H1 (cell line): ENCODE measurements around the gene NSFL1C.

Experiments used
- BACH1 ChIP-seq: IDR thresholded peaks from 2 replicates; pipeline ENCODE4 v1.6.1; 2012; ENCODE audit warnings: low read length, improper control_type of control experiment
- CHD2 ChIP-seq: IDR thresholded peaks from 2 replicates; pipeline ENCODE4 v1.6.1; 2012; ENCODE audit warnings: low read length, improper control_type of control experiment
- EZH2 ChIP-seq: fragments of 200-600 bp; sonication (generic); IDR thresholded peaks from 2 replicates; pipeline ENCODE4 v1.7.1; 2012; ENCODE audit warnings: low read depth, mild to moderate bottlenecking, moderate library complexity, low read length, inconsistent platforms; ENCODE audit not compliant: severe bottlenecking
- JUN ChIP-seq: IDR thresholded peaks from 2 replicates; pipeline ENCODE4 v1.6.1; 2011; ENCODE audit warnings: low read depth, mild to moderate bottlenecking, improper control_type of control experiment, low read length
- POLR2A ChIP-seq, 2 experiments: IDR thresholded peaks; 1 replicate in 1 of 2; 2 replicates in 1 of 2; pipeline ENCODE4 v1.6.1; 2011; ENCODE audit warnings: low read depth in 2 of 2, low read length in 2 of 2, mild to moderate bottlenecking in 2 of 2; ENCODE audit errors: control extremely low read depth in 1 of 2
- SIN3A ChIP-seq, 2 experiments: IDR thresholded peaks in 1 of 2; conservative IDR thresholded peaks in 1 of 2; 2 replicates each; pipeline ENCODE4 v1.6.1; 2011 to 2012; ENCODE audit warnings: low read length in 2 of 2, improper control_type of control experiment in 1 of 2, low read depth in 1 of 2, mild to moderate bottlenecking in 1 of 2
- SIRT6 ChIP-seq: IDR thresholded peaks from one replicate; pipeline ENCODE4 v1.7.1; 2012; ENCODE audit warnings: low read length, inconsistent platforms
- SUZ12 ChIP-seq: fragments of 200-600 bp; sonication (generic); IDR thresholded peaks from 2 replicates; pipeline ENCODE4 v1.6.1; 2012; ENCODE audit warnings: mild to moderate bottlenecking, inconsistent platforms, low read length, moderate library complexity, mixed read lengths
- TF ChIP-seq, protein P1 (sequence below), 3 experiments: IDR thresholded peaks; 1 replicate in 2 of 3; 2 replicates in 1 of 3; pipeline versions ENCODE4 v1.5.1 to v1.6.1; 2011; ENCODE audit warnings: low read length in 3 of 3, mild to moderate bottlenecking in 3 of 3, inconsistent platforms in 2 of 3, low read depth in 1 of 3, moderate library complexity in 1 of 3; ENCODE audit not compliant: insufficient read depth in 1 of 3; ENCODE audit errors: control extremely low read depth in 1 of 3

GRCh38 chr20:1457992-1458391 lies 8.7 kb downstream of the NSFL1C start:
- TF ChIP-seq POLR2A (IDR thresholded peaks at IDR 0.05; ENCODE audit: control extremely low read depth in 1 of 2, low read depth in 2 of 2, low read length in 2 of 2) (no peak), EZH2 (no peak), SIRT6 (no peak), SIN3A (conservative IDR thresholded peaks at IDR 0.05 in 1 of 2, IDR thresholded peaks at IDR 0.05 in 1 of 2; ENCODE audit: low read depth in 1 of 2, low read length in 2 of 2) (no peak), CHD2 (no peak), BACH1 (no peak), SUZ12 (no peak), JUN (no peak)
- TF ChIP-seq, protein P1, sequence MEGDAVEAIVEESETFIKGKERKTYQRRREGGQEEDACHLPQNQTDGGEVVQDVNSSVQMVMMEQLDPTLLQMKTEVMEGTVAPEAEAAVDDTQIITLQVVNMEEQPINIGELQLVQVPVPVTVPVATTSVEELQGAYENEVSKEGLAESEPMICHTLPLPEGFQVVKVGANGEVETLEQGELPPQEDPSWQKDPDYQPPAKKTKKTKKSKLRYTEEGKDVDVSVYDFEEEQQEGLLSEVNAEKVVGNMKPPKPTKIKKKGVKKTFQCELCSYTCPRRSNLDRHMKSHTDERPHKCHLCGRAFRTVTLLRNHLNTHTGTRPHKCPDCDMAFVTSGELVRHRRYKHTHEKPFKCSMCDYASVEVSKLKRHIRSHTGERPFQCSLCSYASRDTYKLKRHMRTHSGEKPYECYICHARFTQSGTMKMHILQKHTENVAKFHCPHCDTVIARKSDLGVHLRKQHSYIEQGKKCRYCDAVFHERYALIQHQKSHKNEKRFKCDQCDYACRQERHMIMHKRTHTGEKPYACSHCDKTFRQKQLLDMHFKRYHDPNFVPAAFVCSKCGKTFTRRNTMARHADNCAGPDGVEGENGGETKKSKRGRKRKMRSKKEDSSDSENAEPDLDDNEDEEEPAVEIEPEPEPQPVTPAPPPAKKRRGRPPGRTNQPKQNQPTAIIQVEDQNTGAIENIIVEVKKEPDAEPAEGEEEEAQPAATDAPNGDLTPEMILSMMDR (IDR thresholded peaks at IDR 0.05; ENCODE audit: control extremely low read depth in 1 of 3, insufficient read depth in 1 of 3, low read depth in 1 of 3, low read length in 3 of 3), result no peak
